ENCODE measurements around the gene MCCC1.

DNA sequence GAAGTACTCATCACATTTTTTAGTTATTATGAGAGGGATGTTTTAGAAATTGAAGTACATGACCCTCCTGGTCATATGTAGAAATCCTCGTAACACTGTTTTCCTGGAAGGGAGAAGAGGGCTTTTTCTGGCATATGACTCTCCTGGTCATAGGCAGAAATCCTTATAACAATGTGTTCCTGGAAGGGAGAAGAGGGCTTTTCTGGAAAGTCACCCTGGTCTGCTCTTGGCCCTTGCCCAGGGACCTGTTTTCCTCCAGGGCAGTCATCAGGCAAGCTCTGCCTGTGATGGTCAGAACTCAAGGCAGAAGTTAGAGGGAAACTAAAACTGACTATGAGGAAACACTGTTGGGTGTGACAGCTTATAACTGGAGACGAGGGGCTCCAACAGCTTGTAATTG is 35.5 kb upstream of the MCCC1 start:
- TF ChIP-seq, protein P1, sequence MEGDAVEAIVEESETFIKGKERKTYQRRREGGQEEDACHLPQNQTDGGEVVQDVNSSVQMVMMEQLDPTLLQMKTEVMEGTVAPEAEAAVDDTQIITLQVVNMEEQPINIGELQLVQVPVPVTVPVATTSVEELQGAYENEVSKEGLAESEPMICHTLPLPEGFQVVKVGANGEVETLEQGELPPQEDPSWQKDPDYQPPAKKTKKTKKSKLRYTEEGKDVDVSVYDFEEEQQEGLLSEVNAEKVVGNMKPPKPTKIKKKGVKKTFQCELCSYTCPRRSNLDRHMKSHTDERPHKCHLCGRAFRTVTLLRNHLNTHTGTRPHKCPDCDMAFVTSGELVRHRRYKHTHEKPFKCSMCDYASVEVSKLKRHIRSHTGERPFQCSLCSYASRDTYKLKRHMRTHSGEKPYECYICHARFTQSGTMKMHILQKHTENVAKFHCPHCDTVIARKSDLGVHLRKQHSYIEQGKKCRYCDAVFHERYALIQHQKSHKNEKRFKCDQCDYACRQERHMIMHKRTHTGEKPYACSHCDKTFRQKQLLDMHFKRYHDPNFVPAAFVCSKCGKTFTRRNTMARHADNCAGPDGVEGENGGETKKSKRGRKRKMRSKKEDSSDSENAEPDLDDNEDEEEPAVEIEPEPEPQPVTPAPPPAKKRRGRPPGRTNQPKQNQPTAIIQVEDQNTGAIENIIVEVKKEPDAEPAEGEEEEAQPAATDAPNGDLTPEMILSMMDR (IDR thresholded peaks at IDR 0.05) = no peak
- TF ChIP-seq POLR2A (IDR thresholded peaks at IDR 0.05) = no peak
- TF ChIP-seq EP300 (IDR thresholded peaks at IDR 0.05) = no peak
- TF ChIP-seq POLR2AphosphoS5 (IDR thresholded peaks at IDR 0.05) = no peak
